ENCODE measurements around the gene RAD51B.
"Not testable (repeated sequence)": the region's sequence is repeated elsewhere in the genome, so short reads cannot be mapped to it uniquely, and the experiment has no call there.

RAD51B gene

DNA sequence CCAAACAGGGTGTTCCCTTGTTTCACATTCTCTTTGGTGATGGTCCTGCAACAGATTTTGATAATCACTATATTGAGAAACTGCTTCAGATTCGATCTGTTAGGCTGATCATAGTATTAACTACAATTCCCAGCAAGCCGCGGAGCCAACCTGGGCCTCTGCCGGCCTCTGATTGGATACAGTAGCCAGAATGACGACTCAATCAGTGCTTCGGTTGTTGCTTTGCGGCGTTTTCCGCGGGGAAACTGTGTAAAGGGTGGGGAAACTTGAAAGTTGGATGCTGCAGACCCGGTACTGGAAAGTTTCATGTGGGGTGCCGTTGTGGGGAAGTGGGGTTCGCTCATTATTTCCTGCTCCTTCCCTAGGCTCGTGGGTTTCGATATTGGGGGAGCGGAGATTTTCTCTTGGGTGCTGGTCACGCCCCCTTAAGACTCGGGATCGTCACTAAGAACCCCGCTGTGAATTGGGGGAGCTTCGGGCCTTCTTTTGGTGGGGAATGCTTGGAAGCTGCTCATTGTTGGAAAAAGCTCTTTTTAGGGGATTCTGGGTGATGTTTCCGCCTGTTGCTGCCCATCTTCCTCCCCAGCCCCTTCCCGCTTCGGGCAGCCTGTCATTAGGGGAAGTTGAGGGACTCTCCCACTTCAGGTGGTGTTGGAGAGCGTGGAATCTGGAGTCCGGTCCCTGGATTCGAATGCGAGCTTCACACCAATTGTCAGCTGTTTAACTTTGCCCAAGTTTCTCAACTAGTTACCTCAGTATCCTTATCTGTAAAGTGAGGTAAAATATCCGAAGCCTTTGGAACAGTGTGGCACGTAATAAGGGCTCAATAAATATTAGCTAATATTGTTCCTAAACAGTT is at the start of gene RAD51B:
Gene RAD51B, plus strand, starts transcription at position 217 of the 859 bp plus-strand sequence.
- peak; percentile 69 for DNase-seq (ENCODE audit: low read depth)

DNA sequence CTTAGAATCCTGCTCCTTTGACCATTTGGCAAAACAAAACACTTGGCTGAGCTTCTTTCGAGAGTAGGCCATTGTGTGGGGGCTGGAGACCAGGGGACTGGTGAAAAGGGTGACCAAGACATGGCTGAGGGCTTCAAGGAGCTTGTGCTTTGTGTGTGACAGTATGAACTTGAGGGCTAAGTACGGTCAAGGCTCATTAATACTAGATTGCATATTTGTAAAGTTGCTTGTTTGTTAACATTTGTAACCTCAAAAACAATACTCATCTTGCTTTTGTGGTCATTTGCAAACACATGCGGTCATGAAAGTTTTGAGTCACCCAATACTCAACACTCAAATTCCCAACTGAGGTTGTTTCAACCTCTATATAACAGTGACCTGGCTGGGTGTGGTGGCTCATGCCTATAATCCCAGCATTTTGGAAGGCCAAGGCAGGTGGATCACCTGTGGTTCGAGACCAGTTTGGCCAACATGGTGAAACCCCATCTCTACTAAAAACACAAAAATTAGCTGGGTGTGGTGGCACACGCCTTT is 45.7 kb upstream of the RAD51B start:
- no peak for DNase-seq (ENCODE audit: low read depth)

DNA sequence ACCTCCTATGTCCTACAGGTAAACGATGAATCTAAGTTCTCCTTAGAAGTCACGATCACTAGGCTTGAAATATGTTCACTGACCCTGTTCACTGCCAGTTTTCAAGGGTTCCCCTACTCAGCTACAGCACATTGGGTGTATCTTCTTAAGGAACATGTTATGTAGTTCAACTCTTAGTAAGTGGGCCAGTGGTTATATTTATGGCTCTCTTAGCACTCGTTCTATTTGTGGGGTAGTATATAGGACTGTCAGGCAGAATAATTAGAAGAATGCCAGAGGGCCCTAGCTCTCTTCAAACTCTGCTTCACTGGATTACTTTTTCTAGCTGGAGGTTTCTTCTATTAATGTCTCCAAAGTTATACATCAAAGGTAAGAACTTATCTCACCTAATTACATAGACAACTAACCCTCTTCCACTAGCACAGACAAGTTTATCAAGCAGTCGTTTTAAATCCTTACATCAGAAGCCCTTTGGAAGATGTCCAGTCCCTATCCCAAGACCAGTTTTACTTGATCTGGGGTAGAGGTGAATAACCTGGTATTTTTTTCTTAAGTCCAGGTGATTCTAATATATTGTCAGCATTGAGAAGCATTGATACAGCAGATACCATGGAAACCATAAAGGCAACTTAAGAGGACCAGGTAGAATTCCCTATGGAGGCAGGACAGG is 42.8 kb upstream of the RAD51B start:
- no peak for DNase-seq (ENCODE audit: low read depth)

DNA sequence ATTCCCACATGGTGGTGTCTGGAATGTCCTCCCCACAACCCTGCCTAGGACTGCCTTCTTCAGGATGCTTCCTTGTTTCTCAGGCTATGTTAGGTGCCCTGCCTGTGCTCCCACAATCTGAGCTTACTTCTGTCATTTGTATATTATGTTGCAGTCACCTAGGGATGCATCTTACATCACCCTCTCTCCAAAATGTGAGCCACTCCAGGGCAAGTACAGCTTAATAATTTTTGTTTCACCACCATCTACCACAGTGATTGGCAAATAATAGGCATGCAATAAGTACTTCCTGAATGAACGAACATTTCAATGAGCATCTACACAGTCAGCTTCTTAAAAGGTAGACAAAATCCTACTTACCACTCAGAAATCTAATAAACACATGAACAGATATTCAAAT is 40.8 kb upstream of the RAD51B start:
- DNase-seq (ENCODE audit: low read depth): no peak

DNA sequence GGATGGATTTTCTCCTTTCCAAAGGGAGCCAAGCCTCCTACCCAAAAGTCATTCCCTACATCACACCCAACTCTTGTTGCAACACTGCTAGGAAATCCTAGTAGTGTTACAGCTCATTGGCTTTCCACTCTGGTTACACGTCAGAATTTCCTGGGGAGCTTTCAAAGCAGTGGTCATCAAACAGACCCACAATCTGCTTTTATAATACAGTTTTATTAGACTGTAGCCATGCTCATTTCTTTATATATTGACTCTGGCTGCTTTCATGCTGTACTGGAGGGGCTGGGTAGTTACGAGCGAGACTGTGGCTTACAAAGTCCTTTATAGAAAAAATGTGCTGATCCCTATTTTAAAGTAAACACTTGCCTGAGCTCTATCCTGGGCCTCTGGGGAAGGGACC is 37.5 kb upstream of the RAD51B start:
- DNase-seq (ENCODE audit: low read depth): no peak

DNA sequence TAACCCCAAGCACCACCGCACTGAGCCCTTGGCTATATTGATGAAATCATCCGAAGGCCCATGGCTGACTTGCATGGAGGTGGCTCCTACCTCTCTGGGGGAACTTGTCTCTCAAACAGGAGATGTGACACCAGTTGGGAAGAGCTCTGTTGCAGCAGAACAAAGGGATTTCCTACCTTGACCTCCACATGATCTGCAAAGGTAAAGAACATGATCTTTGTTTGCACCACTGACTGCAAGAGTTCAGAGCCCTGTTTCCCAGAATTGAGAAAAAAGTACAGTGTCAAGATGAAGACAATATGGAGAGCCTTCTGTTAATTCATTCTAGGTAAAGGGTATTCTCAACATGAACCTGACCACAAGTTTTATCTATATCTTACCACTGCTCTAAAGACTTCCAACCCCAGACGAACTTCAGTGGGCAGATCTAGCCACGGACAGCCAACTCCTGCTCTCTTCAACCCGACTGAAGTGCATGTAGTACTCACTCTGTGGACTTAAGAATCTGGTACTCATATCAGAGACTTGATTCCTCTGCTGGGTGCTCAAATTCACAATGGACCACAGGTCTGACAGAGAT is 35.2 kb upstream of the RAD51B start:
- no peak for DNase-seq (ENCODE audit: low read depth)

DNA sequence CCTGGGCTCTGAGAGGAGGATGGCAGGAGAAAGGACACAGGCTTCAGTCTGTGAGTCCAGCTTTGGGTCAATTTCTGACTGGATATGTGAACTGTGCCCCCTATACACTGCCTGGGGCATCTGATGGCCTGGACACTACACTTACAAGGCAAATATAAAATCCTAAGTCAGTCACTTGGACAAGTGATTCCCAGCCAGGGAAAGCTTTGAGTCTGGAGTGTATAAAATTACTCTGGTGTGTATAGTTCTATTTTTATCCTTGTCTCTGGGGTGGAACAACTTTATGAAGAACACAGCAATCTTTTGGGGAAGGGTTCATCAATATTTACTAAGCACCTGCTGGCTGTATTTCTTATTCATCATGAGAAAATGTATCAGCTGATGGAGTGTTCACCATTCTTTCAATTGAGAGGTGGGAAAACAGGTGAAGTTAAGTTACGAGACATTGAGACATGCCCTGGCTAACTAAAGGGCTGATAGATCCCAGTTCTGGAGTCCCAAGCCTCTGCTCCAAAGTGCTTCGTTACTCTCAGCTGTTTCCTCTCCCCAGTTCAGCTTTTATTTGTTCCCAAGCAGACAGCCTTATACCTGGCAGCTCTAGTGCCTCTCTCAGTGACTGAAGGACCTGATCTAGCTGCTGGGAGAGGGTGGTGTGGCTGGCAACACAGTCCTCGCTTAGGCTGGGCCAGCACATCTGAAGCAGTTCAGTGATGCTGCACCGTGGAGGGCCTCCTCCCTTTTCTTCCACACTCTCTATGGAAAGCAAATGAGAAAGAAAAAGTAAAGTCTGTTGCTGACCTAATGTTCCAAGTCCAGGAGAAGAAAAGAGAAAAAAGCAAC is 34.1 kb upstream of the RAD51B start:
- no peak for DNase-seq (ENCODE audit: low read depth)

DNA sequence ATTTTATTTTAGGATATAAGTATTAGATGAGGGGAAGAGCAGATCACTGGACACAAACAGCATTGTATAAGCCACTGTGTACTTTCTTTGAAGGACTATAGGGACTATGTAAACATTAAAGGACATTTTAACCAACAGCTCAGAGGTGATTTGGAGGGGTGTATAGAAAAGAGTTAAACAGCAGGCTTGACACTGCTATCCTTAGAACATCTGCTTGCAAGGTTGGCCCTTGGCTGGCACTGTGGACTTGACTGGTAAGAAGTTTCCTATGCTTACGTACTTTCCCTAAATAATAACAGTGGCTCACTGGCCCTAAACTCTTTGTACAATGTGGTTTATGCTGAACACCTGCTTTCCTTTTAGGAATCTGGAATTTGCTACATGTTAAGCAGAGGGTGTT is 31.9 kb upstream of the RAD51B start:
- no peak for DNase-seq (ENCODE audit: low read depth)

DNA sequence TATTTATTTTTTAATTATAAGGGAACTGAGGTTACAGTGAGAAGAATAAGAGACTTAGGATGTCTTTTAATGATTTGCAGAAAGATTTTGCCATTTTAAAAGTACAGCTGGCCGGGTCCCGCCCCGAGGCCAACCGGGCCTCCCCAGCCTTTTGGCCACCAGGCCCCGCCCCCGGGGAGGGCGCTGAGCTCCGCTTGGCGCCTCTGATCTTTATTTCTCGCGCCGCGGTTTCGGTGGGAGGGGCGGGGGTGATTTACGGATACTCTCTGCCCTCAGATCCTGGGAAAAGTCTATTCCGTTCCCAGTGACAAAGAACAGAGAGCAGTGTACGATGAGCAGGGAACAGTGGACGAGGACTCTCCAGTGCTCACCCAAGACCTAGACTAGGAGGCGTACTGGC is 20.8 kb upstream of the RAD51B start:
- DNase-seq (ENCODE audit: low read depth): no peak

DNA sequence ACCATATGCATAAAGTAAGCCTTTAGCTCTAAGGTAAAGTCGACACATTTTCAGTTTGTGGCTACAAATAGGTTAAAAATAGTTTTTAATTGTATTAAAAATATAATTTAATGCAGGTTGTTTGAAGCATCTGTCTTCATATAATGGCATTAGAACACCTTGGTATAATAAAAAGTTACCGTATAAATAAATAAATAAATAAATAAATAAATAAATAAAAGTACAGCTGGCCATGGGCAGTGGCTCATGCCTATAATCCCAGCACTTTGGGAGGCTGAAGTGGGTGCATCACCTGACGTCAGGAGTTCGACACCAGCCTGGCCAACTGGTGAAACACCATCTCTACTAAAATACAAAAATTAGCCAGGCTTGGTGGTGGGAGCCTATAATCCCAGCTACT is 18.8 kb upstream of the RAD51B start:
- DNase-seq (ENCODE audit: low read depth): no peak

DNA sequence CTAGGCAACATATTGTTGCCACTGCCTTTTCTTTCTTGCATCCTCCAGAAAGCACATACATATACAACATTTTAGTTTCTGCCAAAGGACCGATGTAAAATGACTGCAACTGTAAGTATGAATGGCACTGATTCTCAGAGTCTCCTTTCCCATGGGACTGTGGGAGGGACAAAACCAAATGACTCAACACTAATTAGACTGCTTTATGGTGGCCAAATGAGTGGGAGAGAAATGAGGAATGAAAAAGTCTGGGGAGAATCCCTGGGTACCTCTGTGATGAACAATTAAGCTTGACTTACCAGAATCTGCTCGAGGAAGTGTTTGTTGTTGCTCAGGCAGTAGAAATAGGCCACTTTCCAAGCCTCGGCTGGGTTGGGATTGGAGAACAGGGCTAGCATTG is 13.3 kb upstream of the RAD51B start:
- no peak for DNase-seq (ENCODE audit: low read depth)

DNA sequence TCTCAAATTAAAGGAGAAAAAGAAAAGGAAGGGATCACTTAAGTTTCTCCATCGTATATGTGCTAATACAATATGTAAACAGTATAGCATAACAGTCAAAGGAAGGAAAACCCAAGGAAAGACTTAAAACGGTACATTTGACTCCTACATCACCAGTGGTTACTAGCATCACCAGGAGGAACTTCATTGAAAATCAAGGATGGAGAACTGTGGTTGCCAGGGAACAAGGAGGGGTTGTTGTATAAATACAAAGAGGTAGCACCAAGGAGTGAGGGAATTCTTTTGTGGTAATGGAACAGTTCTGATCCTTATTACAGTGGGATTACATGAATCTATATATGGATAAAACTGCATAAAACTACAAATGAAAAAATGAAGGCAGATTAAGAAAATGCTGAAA is 4.8 kb upstream of the RAD51B start:
- DNase-seq (ENCODE audit: low read depth): no peak

DNA sequence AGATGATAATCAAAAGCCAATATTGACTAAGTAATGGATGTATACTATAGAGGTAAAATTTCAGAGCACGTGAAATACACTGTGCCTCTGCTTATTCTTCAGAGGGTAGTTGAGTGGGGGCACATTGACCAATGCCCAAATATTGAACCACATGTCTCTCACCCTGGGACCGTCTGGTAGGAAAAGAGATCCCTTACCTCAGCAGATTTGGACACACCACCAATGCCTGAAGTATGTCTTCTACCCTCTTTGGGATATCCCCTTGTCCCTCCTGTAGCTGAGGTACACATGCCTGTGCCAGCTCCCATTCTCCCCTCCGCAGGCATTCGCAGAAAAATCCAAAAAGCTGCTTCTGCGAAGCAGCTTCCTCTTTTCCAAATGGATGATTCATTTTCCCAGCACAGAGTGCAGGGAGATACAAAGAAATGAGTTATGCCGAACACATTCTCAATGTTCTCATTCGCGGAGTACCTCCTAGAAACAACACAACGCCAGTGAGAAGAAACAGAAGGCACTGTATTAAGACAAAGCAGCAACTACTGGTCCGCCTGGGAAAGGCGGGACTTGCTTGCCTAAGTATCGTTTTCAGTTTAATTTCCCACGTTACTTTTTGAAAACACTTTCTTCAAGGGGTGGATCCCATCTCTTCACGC is 3.9 kb upstream of the RAD51B start:
- DNase-seq (ENCODE audit: low read depth): peak; percentile 35

DNA sequence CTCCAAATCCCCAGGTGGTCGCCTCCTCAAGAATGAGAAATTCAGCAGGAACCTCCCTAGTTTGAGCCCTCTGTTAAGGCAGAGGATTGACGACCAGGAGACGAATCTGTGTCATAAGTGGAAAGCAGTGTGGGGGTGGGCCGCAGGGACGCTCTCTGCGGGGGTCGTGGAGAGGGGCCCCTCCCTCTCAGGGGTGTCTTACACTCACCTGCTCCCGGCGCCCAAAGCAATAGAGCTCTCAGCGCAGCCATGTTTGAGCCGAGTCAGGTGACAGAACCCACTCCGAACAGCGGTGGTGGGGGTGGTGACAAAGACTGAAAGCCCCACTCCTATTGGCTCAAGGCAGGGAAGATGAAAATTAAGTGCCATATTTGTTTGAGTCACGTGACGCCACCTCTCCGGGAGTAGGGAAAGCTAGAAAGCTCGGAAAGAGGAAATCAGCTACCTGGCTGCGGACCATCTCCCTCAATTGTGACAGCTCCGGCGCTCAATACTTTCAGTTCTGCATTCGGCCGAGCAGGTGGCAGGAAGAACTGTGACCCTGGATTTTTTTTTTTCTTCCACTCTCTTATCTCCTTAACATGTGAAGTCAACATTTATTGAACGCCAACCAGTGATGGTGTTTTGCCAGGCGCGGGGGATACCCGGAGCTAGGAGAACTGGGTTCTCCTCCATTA is 3.1 kb upstream of the RAD51B start, which contains the start of gene ZFYVE26:
Gene ZFYVE26, minus strand, starts transcription at position 265 of the 677 bp plus-strand sequence. CDS start 627 bp downstream, outside the sequence.
- DNase-seq (ENCODE audit: low read depth): peak; percentile 95

DNA sequence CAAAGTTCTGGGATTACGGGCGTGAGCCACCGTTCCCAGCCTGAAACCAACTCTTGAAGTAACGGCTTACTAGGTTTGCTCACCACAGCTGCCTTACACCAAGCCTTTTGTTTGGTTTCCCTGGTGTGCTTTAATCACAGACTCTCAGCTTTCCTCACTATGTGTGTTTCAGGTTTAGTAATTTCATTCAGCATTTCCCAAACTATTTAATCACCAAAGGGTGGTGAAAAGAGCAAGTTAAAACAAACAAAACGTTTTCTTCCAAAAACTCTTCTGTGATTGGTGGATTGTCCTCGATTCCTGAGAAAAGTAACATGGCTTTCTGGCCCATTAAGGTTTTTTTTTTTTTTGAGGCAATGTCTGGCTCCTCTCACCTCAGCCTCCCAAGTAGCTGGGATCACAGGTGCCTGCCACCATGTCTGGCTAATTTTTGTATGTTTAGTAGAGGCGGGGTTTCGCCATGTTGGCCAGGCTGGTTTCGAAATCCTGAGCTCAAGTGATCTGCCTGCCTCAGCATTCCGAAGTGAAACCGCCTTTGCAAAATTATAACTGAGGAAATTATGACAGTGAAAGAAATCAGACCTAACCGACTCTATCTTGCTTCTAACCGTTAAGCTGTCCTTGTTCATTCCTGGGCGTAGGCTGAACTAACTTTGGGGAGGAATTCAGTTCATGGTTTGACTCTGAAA is 1.7 kb upstream of the RAD51B start:
- DNase-seq (ENCODE audit: low read depth): no peak

DNA sequence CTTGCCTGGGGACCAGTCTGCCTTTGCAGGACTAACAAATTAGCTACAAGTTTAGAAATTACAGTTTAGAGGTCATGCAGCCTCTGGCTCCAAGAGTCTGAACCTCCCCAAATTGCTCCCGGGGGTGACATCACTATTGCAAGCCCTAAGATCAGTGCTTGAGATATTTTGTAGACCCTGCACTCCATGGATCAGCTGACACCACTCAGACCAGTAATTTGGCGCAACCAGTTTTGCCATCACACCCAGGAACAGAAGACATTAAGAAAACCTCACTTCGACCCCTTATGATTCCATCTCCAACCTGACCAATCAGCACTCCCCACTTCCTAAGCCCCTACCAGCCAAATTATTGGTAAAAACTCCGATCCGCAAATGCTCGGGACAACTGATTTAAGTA is 1.1 kb upstream of the RAD51B start:
- DNase-seq (ENCODE audit: low read depth): not testable (repeated sequence)

DNA sequence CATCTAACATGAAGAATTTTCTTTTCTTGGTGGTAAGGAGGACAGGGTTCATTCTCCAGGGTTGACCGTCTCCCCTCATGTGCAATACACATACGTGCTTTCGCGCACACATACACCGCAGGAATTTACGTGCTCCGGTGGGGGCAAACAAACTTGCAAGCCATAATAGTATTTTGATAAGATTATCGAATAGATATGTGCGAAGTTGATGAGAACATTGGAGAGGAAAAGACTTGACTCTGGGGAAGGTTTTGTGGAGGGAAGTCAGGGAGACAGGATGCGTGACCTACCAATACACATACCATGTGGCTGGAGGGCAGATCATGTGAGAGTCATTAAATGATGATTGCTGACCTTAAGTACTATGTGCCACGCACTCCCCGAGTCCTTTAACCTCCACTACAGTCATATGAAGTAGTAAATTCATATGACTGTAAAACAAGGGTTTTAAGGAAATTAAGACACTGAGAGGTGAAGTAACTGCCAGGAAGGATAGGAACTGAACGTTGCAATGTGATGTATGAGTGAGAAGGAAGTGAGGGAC is 921 bp downstream of the RAD51B start:
- no peak for DNase-seq (ENCODE audit: low read depth)

DNA sequence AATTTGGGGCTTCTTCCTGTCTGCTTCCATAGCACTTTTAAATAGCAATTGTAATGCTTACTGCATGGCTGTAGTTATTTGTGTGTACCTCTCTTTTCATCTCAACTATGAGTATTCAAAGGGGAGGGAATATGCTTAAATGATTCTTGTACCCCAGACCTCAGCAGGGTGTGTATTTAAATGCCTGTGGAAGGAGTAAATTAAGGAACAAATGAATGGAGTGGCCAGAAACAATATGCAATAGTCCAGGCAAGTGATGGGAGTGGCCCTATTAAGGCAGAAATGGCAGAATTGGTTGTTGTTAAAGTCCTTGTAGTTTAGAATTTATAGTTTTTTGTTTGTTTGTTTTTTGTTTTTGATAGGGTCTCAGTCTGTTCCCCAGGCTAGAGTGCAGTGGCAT is 1.5 kb downstream of the RAD51B start:
- no peak for DNase-seq (ENCODE audit: low read depth)

DNA sequence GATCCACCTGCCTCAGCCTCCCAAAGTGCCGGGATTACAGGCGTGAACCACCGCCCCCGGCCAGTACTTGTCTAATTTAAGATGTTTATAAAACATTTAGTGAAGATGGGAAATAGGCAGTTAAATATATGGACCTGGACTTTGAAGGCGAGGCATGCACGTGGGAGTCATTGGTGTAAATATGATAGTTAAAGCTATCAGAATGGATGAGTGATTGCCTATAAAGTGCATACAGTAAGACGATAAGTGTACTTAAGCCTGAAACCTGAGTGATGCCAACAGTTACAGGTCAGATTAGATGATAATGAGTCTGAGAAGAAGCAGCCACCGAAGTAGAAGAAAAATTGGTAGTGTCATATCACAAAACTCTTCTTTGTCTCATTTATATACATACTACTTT is 11.5 kb downstream of the RAD51B start:
- DNase-seq (ENCODE audit: low read depth): no peak

DNA sequence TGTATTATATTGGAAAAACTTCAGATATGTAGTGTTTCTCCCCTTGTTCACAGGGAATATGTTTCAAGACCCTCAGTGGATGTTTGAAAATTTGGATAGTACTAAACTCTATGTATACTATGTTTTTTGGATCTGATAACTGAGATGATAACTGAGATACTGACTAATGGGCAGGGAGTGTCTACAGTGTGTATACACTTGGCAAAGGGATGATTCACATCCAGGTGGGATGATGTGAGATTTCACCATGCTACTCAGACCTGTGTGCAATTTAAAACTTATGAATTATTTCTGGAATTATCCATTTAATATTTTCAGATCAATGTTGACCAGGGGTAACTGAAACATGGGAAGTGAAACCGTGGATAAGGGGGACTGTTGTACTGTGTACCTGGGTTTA is 13.8 kb downstream of the RAD51B start:
- no peak for DNase-seq (ENCODE audit: low read depth)

Measured in stromal cell of bone marrow (primary cell).